WTC11 (cell line): ENCODE measurements around the gene SFT2D3. TPM values are rescaled to one million over a fixed set of nuclear protein-coding genes. Genes with fewer than 3 reads are reported as not detected.

ENCODE experiments used
- ATAC-seq: fragments of 200-7000 bp; cut with Tn5 transposase; 2 replicates; pipeline ENCODE4 v1.10.0; 2021; ENCODE audit warnings: mild to moderate bottlenecking, moderate library complexity
- CTCF ChIA-PET: fragments of 300-600 bp; sonication (Branson Sonifier 250); formaldehyde crosslinking; loops from one replicate; lab custom pipeline; 2021; ENCODE audit warnings: antibody characterized with exemption; lab: Charles Lee
- POLR2A ChIA-PET: fragments of 350-600 bp; sonication (Branson Sonifier 250); formaldehyde crosslinking; loops from one replicate; lab custom pipeline; 2021; ENCODE audit warnings: antibody characterized with exemption; lab: Charles Lee
- DNase-seq: peaks from one replicate; pipeline ENCODE4 v3.0.0; 2021; ENCODE audit warnings: low spot score
- H3K27ac Mint-ChIP-seq: 2 replicates; pipeline ENCODE4 v1.8.0; 2021; ENCODE audit warnings: mixed read lengths
- H3K27me3 Mint-ChIP-seq: 2 replicates; pipeline ENCODE4 v1.8.0; 2021; ENCODE audit warnings: low read depth, mild to moderate bottlenecking, moderate library complexity, mixed read lengths
- H3K36me3 Mint-ChIP-seq: 2 replicates; pipeline ENCODE4 v1.8.0; 2021; ENCODE audit warnings: mixed read lengths
- H3K4me1 Mint-ChIP-seq: 2 replicates; pipeline ENCODE4 v1.8.0; 2022; ENCODE audit warnings: mixed read lengths
- H3K4me3 Mint-ChIP-seq: 2 replicates; pipeline ENCODE4 v1.8.0; 2021; ENCODE audit warnings: mild to moderate bottlenecking, moderate library complexity, mixed read lengths
- H3K9me3 Mint-ChIP-seq: 2 replicates; pipeline ENCODE4 v1.8.0; 2021; ENCODE audit warnings: mixed read lengths
- ARID4B ChIP-seq: sonication (generic); formaldehyde crosslinking; IDR thresholded peaks from 2 replicates; pipeline ENCODE4 v1.8.0; 2023; ENCODE audit warnings: missing genetic modification reagents, mild to moderate bottlenecking, borderline replicate concordance
- ATF1 ChIP-seq: sonication (generic); formaldehyde crosslinking; IDR thresholded peaks from 2 replicates; pipeline ENCODE4 v1.8.1; 2023; ENCODE audit warnings: mild to moderate bottlenecking, moderate library complexity, missing genetic modification reagents
- CDX4 ChIP-seq: fragments of 250-450 bp; sonication (Bioruptor Pico); IDR thresholded peaks from 2 replicates; pipeline ENCODE4 v1.9.0; 2021; ENCODE audit warnings: moderate library complexity, mild to moderate bottlenecking, inconsistent platforms, borderline replicate concordance
- CREM ChIP-seq: sonication (generic); formaldehyde crosslinking; IDR thresholded peaks from 2 replicates; pipeline ENCODE4 v1.8.1; 2022; ENCODE audit warnings: mild to moderate bottlenecking, missing genetic modification reagents, moderate library complexity
- E2F5 ChIP-seq: sonication (generic); formaldehyde crosslinking; IDR thresholded peaks from 2 replicates; pipeline ENCODE4 v1.8.1; 2022; ENCODE audit warnings: mild to moderate bottlenecking, moderate library complexity, missing genetic modification reagents
- ELF4 ChIP-seq: sonication (generic); formaldehyde crosslinking; IDR thresholded peaks from 2 replicates; pipeline ENCODE4 v1.8.1; 2022; ENCODE audit warnings: low read depth, mild to moderate bottlenecking, moderate library complexity, missing genetic modification reagents
- IRF1 ChIP-seq: sonication (generic); formaldehyde crosslinking; IDR thresholded peaks from 2 replicates; pipeline ENCODE4 v1.8.0; 2023; ENCODE audit warnings: missing genetic modification reagents
- MLX ChIP-seq: sonication (generic); formaldehyde crosslinking; IDR thresholded peaks from 2 replicates; pipeline ENCODE4 v1.8.1; 2023; ENCODE audit warnings: mild to moderate bottlenecking, missing genetic modification reagents, moderate library complexity
- NFE2L1 ChIP-seq: sonication (generic); formaldehyde crosslinking; IDR thresholded peaks from 2 replicates; pipeline ENCODE4 v1.8.1; 2023; ENCODE audit warnings: missing genetic modification reagents
- NR1H2 ChIP-seq: sonication (generic); formaldehyde crosslinking; IDR thresholded peaks from 2 replicates; pipeline ENCODE4 v1.9.0; 2021; ENCODE audit warnings: mild to moderate bottlenecking, moderate library complexity, missing genetic modification reagents
- STAT6 ChIP-seq: sonication (generic); formaldehyde crosslinking; conservative IDR thresholded peaks from 2 replicates; pipeline ENCODE4 v1.8.1; 2023; ENCODE audit warnings: mild to moderate bottlenecking, low read depth, missing genetic modification reagents, moderate library complexity
- TP53 ChIP-seq: sonication (generic); formaldehyde crosslinking; IDR thresholded peaks from 2 replicates; pipeline ENCODE4 v1.8.1; 2023; ENCODE audit warnings: mild to moderate bottlenecking, missing genetic modification reagents
- total RNA-seq: library from RNA; stranded (reverse); gene quantifications from 3 replicates; pipeline ENCODE4 v1.2.3, GENCODE V29; 2021

Gene SFT2D3
- total RNA-seq, 1 experiment from 2014 or later: 10.5 TPM

GRCh38 chr2:127695491-127696472 lies 5.5 kb upstream of the SFT2D3 start (continued):
- TF ChIP-seq E2F5: no peak

- H3K27ac Mint-ChIP-seq: no peak overlapping the region
- DNase-seq (no peak), ATAC-seq (no peak)
- CTCF ChIA-PET: interaction anchor here (0.6 to 1.7 kb wide), 4 partner anchors 15 to 118 kb away, joined by 3 to 8 read pairs (median 4); partner anchors contain the start of gene LIMS2
- H3K36me3 Mint-ChIP-seq: no peaks in the 10 kb centered on the region; the same call in 1 of the 2 replicates
- no peak for TF ChIP-seq ARID4B (CRISPR knock-in tag)
- no peak for TF ChIP-seq STAT6
- TF ChIP-seq ATF1 (CRISPR knock-in tag): no peak
- TF ChIP-seq IRF1 (CRISPR knock-in tag): no peak
- TF ChIP-seq ELF4 (CRISPR knock-in tag): no peak
- TF ChIP-seq CDX4 (CRISPR knock-in tag): no peak
- TF ChIP-seq MLX (CRISPR knock-in tag): no peak
- TF ChIP-seq NR1H2 (CRISPR knock-in tag): no peak
- TF ChIP-seq CREM (CRISPR knock-in tag): no peak
- TF ChIP-seq TP53 (CRISPR knock-in tag): no peak
- no peak for TF ChIP-seq NFE2L1 (CRISPR knock-in tag)
- H3K4me1 Mint-ChIP-seq: peaks cover 20% of the 10 kb centered on the region
- H3K9me3 Mint-ChIP-seq: peaks cover under 1% of the 10 kb centered on the region; the same call in 1 of the 2 replicates
- POLR2A ChIA-PET: interaction anchor here (1.0 kb wide), 1 partner anchor 106 kb away, joined by 3 read pairs; no protein-coding TSS in a partner anchor
- H3K27me3 Mint-ChIP-seq: peaks cover 44% of the 10 kb centered on the region
- no peak overlapping the region for H3K4me3 Mint-ChIP-seq
Measured at GRCh38 chr2:127697482-127698180, 3.7 kb upstream of the SFT2D3 start.
